Stimulated activated CD4-positive, alpha-beta T cell treated with anti-CD3 and anti-CD28 coated beads, Interleukin-1b, Interleukin-23, amount 100 ng/mL, for 24 hours (primary cell): ENCODE data around the gene TUBB.
"Not testable (repeated sequence)": the region's sequence is repeated elsewhere in the genome, so short reads cannot be mapped to it uniquely, and the experiment has no call there.

Source experiments
- DNase-seq, 4 experiments: peaks; one replicate each; pipeline ENCODE4 v3.0.0-alpha.2; 2020; ENCODE audit warnings: low read depth in 4 of 4, low spot score in 1 of 4

TUBB gene

DNA sequence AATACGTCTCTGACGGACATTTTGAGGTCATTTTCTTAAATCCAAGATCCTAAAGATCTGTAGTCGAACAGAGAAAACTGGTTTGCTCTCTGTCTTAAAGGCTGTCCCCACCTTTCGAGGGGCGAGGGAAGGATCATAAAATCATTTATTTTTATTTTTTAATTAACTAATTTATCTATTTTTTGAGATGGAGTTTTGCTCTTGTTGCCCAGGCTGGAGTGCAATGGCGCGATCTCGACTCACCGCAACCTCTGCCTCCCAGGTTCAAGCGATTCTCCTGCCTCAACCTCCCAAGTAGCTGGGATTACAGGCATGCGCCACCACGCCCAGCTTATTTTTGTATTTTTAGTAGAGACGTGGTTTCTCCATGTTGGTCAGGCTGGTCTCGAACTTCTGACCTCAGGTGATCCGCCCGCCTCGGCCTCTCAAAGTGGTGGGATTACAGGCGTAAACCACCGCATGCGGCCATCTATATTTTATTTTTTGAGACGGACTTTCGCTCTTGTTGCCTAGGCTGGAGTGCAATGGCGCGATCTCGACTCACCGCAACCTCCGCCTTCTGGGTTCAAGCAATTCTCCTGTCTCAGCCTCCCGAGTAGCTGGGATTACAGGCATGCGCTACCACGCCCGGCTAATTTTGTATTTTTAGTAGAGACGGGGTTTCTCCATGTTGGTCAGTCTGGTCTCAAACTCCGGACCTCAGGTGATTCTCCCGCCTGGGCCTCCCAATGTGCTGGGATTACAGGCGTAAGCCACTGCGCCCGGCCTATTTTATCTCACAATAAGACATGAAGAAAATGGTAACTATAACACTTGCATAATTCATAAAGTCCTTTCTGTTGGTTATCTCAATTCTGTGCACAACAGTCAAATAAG, 2.1 kb upstream of the TUBB start:
- not testable (repeated sequence) for DNase-seq

DNA sequence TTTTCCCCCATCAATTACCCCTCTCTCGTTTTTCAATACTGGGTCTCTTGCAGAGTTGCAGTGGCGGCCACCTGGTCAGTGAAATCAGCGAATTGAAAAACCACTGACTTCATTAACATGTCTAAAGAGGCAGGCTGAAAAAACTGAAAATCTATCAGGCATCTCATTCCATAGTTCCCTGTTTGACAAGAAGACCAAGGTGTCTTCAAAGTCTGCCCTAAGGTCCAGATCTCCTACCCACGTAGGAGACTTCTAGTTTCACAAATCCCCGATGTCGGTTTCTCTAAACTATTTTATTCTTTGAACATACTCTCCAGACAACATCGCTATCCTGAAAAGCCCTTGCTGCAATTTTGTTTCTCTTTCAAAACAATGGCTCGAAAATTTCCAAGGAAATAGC, 796 bp upstream of the TUBB start:
- DNase-seq = no peak

DNA sequence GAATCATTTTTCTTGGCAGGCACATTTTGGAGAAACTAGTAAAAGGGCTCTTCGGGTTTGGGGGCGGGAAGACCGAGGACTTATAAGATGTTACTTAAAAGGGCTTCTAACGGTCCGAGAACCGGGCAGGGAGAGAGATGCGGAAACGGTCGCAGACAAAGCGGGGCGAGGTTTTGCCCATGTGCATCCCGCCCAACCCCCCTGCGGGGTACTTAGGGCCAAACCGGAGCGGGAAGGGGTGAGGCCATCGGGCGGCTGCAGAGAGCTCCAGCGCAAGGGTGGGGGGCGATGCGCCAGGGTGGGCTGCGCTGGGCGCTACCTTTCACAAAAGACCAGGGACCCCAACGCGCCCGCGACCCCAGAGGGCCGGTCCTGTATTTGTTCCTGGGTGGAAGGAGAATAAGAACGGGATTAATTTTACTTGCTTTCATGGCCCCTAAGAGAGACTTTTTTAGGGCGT, 616 bp downstream of the TUBB start:
- DNase-seq = peak in 2 of 4 experiments; percentile 40 to 53

DNA sequence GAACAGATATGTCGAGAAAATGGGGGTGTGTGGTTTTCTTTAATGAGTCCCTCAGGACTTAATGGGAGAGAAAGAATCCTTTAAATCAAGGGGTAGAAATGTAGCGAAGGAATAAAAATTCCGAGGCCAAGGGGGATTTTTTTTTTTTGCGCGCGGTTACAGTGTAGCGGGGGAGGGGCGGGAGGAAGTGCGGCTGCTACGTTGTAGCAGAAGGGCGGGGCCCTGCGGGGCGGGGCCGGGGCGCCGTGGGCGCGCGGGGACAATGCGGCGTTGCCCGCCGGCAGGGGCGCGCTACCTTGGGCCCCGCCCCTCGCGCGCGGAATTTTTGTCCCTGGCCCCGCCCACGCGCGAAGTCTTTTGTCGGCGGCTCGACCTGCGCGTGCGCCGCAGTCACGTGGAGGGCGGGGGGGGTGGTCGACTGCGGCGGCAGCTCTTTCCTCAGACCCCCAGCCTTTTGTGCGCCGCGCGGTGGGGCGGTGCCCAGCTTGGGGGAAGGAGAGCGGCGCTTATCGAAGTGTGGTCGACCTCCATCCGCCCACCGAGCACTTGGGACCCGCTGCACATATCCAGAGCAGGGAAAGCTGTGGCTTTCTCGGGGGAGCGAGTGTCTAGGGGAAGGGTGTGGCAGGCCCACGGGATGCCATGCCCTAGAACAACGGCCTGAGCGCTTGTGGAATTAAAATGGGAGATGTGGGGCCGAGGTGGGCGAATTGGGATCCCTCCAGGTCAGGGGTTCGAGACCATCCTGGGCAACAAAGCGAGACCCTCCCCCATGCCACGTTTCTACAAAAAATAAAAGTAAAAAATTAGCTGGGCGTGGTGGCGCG, 1.3 kb downstream of the TUBB start:
- DNase-seq = peak; percentile 93 to 98 (median 96)

DNA sequence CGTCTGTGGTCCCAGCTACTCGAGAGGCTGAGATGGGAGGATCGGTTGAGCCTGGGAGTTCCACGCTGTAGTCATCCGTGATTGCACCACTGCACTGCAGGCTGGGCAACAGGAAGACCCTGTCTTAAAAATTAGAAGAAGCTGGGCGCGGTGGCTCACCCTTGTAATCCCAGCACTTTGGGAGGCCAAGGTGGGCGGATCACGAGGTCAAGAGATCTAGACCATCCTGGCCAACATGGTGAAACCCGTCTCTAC, 1.8 kb downstream of the TUBB start:
- DNase-seq = not testable (repeated sequence)

DNA sequence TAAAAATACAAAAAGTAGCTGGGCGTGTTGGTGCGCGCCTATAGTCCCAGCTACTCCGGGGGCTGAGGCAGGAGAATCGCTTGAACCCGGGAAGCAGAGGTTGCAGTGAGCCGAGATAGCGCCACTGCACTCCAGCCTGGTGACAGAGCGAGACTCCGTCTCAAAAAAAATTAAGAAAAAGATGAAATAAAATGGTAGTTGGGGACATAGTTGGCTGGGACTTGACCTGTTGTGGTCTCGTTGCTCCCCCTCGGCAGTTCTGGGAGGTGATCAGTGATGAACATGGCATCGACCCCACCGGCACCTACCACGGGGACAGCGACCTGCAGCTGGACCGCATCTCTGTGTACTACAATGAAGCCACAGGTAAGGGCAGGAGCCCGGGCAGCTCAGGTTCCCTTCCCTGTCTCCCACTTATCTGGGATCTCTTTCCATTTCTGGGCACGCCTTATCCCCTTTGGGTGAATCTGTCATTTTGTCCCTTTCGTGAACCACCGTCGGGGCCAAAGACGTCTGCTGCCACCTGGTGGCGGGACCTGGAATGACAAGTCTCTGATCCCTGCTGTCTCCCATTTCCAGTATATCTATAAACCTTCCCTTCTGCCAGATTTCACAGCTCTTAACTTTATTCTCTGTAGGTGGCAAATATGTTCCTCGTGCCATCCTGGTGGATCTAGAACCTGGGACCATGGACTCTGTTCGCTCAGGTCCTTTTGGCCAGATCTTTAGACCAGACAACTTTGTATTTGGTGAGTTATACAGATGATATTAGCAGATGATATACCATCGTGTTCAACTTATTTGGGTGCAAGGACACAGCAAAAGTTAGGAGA, 2.3 kb downstream of the TUBB start:
- DNase-seq = peak in 3 of 4 experiments; percentile 74 to 88 (median 76)

DNA sequence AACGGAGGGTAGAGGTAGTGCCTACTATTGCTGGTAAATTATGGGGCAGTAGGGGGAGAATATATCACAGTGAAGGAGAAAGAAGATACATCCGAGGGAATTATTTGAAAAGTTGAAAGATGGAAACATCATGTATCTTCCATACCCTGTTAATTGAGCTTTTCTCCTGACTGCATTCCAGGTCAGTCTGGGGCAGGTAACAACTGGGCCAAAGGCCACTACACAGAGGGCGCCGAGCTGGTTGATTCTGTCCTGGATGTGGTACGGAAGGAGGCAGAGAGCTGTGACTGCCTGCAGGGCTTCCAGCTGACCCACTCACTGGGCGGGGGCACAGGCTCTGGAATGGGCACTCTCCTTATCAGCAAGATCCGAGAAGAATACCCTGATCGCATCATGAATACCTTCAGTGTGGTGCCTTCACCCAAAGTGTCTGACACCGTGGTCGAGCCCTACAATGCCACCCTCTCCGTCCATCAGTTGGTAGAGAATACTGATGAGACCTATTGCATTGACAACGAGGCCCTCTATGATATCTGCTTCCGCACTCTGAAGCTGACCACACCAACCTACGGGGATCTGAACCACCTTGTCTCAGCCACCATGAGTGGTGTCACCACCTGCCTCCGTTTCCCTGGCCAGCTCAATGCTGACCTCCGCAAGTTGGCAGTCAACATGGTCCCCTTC, 3.1 kb downstream of the TUBB start:
- not testable (repeated sequence) for DNase-seq

DNA sequence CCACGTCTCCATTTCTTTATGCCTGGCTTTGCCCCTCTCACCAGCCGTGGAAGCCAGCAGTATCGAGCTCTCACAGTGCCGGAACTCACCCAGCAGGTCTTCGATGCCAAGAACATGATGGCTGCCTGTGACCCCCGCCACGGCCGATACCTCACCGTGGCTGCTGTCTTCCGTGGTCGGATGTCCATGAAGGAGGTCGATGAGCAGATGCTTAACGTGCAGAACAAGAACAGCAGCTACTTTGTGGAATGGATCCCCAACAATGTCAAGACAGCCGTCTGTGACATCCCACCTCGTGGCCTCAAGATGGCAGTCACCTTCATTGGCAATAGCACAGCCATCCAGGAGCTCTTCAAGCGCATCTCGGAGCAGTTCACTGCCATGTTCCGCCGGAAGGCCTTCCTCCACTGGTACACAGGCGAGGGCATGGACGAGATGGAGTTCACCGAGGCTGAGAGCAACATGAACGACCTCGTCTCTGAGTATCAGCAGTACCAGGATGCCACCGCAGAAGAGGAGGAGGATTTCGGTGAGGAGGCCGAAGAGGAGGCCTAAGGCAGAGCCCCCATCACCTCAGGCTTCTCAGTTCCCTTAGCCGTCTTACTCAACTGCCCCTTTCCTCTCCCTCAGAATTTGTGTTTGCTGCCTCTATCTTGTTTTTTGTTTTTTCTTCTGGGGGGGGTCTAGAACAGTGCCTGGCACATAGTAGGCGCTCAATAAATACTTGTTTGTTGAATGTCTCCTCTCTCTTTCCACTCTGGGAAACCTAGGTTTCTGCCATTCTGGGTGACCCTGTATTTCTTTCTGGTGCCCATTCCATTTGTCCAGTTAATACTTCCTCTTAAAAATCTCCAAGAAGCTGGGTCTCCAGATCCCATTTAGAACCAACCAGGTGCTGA, 3.9 kb downstream of the TUBB start:
- DNase-seq = not testable (repeated sequence)

DNA sequence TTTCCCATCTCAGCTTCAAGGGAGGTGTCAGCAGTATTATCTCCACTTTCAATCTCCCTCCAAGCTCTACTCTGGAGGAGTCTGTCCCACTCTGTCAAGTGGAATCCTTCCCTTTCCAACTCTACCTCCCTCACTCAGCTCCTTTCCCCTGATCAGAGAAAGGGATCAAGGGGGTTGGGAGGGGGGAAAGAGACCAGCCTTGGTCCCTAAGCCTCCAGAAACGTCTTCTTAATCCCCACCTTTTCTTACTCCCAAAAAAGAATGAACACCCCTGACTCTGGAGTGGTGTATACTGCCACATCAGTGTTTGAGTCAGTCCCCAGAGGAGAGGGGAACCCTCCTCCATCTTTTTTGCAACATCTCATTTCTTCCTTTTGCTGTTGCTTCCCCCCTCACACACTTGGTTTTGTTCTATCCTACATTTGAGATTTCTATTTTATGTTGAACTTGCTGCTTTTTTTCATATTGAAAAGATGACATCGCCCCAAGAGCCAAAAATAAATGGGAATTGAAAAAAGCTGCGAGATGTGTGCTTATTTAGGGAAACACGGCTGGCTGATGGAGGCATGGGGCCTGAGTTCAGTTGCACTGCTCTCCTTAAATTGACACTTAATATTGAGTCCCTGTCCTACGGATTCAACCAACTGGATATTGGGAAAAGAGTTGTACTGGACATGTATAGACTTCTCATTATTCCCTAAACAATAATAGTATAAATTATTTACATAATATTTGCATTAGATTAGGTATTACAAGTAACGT, 4.9 kb downstream of the TUBB start:
- DNase-seq = no peak

DNA sequence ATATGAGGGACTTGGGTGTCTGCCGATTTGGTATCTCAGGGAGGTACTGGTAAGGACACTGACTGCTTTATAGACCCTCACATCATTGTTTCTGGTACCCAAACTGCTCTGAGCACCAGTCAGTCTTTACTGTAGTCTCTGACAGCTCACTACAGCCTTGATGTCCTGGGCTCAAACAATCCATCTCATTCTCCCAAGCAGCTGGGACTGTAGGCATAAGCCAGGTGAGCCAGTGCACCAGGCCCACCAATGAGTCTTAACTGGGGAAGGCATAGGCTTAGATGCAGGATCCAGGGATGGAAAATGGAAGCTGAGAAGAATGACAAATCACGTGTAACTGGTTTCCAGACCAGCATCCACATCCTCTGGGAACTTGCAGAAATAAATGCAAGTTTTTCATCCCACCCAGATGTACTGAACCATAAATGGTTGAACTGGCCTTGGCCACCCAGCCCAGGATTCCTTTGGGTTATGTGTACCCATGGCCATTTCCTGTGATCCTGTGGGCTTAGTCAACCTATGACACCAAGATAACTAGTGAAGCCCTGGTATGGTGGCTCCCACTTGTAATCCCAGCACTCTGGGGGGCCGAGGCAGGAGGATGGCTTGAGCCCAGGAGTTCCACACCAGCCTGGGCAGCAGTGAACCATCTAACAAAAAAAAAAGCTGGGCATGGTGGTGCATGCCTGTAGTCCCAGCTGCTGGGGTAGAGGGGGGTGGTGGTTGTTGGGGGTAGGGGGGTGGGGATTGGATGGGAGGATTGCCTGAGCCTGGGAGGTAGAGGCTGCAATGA, 5.8 kb downstream of the TUBB start:
- no peak for DNase-seq

DNA sequence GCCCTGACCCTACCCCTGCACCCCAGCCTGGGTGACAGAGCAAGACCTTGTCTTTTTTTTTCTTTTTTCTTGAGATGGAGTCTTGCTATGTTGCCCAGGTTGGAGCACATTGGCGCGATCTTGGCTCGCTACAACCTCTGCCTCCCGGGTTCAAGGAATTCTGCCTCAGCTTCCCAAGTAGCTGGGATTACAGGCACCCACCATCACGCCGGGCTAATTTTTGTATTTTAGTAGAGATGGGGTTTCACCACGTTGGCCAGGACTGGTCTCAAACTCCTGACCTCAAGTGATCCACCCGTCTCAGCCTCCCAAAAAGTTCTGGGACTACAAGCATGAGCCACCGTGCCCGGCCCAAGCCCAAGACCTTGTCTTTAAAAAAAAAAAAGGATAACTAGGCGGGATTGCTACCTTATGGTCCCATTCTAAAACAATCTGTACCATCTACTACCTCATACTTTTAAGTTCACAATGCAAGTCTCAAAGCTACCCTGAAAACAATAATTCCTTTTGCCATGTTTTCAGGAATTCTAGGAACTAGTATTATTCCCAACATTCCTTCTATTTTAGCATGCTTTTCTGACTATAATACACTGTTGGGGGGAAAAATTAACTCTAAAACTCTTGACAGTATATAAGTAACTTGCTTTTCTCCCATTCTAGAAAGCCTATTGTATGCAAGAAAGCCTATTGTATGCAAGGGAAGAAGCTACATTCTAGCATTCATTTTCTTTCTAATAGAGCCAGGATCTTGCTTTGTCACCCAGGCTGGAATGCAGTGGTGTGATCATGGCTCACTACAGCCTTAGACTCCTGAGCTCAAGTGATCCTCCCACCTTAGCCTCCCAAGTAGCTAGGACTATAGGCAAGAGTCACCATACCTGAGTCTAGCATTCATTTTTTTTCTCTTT, 6.6 kb downstream of the TUBB start:
- no peak for DNase-seq

DNA sequence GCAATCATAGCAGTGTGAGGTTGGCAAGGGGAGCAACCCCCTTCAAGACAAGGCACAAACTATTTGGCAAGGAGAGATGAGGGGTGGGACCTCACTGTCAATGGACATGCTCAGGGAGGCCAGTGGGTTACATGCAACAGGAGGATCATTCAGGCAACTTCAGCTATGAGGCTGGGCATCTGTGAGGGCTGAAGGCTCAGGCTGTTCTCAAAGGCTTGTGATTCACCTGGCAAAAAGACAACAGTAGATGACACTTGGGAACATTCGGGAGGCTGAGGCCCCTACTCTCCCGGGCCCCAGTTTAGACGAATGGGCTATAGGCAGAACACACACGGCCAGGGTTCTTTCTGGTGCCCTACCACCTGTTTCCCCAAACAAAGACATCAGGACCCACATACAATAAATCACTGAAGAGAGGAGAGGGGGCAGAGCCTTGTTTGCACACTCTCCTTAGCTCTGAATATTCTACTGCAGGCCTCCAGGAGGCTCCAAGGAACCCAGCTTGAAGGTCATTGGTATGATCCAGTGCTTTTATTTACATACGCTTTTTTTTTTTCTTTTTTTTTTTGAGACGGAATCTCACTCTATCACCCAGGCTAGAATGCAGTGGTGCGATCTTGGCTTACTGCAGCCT, 7.9 kb downstream of the TUBB start:
- no peak for DNase-seq

DNA sequence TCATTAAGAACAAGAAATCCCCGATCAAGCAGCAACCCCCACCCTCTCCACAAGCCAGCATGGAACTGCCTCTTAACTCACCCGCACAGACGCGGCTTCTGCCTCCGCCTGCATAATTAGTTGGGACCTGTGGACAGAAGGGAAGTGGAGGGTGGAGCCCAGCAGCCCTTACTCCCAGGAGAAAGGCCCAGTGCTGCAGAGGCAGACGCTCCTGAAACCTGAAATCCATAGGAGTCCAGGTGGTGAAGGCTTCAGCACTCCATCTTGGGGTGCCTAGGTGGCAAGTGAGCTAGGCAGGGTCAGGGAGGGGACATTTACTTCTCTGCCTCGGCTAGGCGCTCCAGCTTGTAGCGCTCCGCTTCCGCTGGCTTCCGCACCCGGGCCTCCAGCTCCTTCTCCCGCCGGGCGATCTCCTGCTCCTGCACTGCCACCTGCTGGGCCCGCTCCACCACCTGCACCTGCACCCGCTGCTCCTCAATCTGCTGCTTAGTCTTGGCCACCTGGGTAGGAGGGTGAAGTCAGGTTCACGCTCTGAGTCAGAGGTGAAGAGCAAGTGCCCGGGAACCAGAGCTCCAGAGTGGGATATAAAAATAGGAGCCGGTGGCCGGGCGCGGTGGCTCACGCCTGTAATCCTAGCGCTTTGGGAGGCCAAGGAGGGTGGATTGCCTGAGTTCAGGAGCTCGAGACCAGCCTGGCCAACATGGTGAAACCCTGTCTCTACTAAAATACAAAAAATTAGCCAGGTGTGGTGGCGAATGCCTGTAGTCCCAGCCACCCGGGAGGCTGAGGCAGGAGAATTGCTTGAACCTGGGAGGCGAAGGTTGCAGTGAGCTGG, 10.7 kb downstream of the TUBB start:
- DNase-seq = peak in 3 of 4 experiments; percentile 64 to 82 (median 79)

DNA sequence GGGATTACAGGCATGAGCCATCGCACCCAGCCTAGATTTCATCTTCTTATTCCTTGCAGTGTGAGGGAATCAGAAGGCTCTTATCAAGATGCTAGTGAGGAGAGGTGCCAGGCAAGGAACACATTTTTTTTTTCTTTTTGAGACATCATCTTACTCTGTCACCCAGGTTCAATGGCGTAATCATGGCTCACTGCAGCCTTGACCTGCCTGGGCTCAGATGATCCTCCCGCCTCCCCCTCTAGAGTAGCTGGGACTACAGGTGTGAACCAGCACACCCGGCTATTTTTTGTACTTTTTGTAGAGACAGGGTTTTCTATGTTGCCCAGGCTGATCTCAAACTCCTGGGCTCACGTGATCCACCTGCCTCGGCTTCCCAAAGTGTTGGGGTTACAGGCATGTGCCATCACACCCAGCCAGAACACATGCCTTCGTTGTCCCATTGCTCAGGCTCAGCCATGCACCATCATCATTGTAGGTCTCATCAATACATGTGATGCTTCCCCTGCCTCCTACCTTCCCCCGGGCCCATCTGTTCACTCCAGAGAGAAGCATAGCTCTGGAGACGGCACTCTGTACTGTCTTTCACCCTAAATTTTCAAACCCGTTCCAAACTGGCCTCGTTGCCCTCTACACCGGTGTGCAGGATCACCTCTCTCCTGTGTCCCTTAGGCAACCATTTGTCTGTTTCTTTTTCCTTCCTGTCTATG, 12.2 kb downstream of the TUBB start:
- DNase-seq = no peak

DNA sequence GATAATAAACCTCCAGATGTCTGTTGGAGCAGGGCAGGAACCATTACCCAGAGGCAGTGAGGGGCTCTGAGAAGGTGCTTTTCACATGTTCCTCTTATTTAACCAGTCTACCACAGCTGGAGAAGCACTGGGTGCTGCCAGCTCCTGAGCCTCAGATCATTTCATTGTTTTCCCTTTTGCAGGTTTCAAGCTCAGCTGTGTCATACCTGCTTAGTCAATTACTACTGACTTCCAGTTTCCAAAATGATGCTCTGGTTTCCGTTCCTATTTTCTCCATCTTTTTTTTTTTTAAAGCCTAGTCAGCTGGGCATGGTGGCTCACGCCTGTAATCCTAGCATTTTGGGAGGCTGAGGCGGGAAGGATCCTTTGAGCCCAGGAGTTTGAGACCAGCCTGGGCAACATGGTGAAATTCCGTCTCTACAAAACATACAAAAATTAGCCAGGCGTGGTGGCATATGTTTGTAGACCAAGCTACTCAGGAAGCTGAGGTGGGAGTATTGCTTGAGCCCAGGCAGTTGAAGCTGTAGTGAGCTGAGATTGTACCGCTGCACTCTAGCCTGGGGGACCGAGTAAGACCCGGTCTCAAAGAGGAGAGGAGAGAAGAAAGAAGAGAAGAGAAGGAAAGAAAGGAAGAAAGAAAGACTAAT, 15.6 kb downstream of the TUBB start:
- no peak for DNase-seq
